ENCODE measurements around the gene RASSF5.
A peak's percentile ranks its signal among the peaks of the same experiment; 100 is the strongest.
"Not testable (repeated sequence)": the region's sequence is repeated elsewhere in the genome, so short reads cannot be mapped to it uniquely, and the experiment has no call there.

RASSF5 gene

DNA sequence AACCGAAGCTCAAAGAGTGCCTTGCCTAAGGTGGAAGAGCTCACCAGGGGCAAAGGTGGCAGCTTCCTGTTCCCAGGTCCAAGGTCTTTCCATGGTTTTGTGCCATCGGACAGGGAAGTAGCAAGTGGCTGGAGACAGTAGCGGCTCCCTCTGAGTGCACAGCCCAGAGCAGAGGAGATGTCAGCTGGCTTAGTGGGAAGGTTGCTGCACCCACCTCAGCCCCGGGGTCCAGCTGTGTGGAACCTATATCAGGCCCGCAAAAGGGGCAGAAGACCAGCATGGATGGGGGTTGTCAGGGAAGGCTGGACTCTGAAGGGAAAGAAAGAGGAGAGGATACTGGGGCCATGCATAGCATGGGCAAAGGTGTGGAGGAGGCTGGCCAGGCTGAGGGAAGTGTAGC, 30.2 kb upstream of the RASSF5 start:
- no peak for DNase-seq

DNA sequence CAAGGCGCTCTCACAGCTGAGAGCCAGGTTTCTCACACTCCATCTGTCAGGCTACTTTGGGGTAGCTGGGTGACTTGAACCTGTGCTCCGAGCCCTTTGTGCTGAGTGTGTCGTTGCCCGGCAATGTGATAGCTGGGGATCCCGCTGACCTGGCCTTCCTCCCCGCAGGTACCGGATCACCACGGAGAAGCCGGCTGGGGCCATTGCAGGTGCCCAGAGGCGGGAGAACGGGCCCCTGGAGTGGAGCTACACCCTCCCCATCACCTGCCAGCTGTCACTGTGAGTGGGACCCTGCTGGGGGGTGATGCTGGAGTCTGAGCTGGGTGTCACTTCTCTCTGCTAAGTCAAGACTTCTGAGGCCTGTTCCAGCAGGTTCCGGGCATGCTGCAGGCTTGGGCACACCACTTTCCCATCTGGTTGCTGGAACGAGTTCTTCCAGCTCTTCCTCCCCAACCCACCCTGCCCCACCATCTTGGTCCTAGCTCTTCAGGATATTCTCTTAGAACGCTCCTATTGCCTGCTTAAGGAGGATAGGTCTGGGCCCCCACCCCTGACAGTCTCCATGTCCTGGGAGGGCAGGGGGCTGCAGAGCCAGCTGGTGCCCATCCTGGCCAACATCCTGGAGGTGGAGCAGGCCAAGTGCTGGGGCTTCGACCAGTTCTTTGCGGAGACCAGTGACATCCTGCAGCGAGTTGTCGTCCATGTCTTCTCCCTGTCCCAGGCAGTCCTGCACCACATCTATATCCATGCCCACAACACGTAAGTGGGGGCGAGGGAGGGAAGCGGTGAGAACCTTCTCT, 29.6 kb upstream of the RASSF5 start:
- no peak for DNase-seq

DNA sequence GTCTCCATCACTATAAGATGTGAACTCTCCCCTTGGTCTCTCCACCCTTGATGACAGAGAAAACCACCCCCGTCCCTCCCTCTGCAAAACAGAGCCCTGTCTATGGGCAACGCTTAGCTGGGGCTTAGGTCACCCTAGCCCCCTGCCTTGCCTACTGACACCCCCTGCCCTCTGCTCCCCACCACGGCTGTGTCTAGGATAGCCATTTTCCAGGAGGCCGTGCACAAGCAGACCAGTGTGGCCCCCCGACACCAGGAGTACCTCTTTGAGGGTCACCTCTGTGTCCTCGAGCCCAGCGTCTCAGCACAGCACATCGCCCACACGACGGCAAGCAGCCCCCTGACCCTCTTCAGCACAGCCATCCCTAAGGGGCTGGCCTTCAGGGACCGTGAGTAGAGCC, 28.6 kb upstream of the RASSF5 start:
- DNase-seq, result no peak

DNA sequence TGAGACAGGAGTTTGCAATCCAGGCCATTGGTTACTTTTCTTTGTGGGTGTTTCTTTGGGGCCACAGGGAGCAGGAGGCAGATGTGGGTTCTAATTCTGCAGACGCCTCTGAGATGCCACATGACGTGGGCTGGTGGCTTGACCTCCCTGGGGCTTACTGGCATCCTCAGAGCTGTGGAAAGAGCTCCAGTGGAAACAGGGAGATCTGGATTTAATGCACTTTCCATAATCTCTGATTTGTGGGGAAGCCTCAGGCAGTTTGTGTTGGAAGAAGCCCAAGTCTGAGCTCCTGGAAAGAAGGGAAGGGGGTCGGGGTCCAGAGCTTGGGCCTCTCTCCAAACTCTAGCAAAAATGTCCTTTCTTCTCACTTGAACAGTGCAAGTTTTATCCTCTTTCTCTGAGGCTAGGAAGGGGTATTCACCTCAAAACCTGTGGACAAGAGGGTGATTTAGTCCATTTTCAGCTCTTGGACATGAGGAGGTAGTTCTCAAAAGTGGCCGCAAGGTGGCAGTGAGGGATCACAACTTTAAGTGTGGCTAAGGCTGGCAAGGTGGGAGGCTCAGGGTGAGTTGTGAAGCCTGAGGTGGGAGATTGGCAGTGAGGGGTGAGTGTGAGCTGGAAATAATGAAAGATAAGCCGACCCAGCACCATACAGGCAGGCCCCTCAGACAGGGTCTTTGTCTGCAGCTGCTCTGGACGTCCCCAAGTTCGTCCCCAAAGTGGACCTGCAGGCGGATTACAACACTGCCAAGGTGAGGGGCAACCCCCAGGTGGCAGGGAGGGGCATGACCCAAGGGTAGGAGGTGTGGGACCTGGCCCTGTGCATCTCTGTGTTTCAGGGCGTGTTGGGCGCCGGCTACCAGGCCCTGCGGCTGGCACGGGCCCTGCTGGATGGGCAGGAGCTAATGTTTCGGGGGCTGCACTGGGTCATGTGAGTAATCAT, 27.9 kb upstream of the RASSF5 start:
- peak in 6 of 14 donors; percentile 8 to 45 (median 14) for DNase-seq

DNA sequence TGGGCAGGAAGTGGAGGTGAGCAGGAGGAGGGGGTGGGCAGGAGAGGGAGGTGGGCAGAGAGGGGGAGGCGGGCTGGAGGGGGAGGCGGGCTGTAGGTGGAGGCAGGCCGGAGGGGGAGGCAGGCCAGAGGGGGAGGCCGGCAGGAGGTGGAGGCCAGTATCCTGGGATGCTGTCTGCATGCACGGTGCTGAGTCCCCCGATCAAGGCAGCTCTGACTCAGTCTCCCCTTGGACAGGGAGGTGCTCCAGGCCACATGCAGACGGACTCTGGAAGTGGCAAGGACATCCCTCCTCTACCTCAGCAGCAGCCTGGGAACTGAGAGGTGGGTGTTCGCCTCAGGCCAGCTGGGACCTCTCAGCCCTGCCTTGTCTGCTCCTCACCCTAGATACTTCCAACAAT, 27.1 kb upstream of the RASSF5 start:
- DNase-seq, result no peak

DNA sequence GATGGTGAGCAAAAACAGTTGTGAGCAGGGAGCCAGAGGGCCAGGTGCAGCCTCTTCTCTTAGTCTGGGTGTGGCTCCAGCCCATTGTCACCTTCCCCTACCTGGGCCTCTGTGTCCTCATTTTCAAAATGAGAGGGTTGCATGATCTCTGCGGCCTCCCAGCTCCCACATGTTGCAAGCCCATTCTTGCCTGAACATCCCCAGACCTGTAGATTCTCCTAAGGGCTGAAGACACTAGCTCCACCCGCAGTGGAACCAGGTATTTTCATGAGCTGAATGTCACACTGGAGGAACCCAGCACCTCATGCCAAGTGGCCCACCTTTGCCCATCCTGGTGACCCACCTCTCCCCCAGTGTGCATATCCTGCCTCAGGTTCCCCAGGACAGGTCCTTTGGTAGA, 24.7 kb upstream of the RASSF5 start:
- DNase-seq, result no peak

DNA sequence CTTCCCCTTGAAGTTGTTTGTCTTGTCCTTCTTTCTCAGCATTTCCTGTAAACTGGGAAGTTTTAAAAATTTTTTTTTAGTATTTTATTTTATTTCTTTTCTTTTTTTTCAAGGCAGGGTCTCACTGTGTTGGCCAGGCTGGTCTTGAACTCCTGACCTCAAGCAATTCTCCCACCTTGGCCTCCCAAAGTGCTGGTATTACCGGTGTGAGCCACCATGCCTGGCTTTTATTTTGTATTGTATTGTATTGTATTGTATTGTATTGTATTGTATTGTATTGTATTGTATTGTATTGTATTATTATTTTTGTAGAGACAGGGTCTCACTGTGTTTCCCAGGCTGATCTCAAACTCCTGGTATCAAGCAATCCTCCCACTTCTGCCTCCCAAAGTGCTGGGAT, 23.5 kb upstream of the RASSF5 start:
- not testable (repeated sequence) for DNase-seq

DNA sequence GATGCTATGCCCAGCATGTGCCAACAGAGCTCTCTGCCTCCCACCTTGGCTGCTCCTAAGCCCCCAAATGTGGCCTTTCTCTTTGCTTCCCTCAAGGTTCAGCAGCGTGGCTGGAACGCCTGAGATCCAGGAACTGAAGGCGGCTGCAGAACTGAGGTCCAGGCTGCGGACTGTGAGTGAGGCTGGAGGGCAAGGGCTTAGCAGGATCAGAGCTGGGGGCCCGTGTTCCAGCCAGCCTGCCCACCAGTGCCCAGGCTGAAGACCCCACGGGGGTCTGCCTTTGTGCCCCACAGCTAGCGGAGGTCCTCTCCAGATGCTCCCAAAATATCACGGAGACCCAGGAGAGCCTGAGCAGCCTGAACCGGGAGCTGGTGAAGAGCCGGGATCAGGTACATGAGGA, 22.4 kb upstream of the RASSF5 start:
- no peak for DNase-seq

DNA sequence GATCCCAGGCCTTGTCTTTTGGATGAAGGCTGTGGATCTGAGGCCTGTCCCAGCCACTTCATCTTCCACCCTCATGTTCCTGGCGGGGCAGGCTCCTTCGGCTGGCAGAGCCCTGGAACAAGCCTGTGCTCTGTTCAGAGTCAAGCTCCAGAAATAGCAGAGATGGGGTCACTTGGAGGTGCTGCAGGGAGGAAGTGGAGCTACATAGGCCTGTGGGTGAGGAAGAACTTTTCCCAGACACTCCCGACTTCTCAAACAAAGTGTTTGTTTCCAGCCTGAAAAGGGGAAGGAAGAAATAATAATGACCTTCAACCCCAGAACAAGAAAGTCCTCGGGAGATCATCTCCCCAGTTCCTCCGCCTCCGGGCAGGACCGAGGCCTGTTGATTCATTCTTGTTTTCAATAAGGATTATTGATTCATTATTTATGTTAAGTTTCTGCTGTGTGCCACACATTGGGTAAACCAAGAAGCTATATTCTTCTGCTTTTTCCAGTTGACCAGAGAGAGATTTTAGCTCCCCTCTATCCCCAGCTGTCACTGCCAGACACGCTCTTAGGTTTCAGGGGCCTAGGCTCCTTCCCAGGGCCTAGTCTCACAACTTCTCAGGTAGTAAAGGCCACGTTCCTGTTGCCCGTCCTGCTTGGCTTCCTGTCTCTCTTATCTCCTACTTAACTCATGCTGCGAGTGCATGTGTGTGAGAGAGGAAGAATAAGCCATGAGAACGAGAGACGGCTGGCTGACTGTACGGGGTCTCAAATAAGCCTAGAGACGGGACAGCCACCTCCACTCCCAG, 20.1 kb upstream of the RASSF5 start:
- no peak for DNase-seq

DNA sequence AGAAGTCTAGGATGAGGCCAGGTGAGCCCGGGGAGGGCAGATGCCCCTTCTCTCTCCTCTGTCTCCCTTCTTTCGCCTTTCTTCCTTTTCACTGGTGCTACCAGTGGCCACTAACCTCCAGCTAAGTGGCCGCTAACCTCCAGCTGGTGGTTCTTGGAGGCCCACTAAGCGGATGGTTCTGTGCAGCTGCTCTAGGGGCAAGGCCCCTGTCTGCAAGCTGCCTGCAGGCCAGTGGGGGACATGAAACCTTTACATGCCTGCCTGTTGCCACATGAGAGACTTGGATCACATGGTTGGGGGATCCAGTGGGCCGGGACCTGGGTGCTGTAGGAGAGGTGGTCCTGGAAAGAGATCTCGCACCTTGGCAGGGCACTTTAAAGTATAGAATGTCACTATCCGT, 19.4 kb upstream of the RASSF5 start:
- no peak for DNase-seq

DNA sequence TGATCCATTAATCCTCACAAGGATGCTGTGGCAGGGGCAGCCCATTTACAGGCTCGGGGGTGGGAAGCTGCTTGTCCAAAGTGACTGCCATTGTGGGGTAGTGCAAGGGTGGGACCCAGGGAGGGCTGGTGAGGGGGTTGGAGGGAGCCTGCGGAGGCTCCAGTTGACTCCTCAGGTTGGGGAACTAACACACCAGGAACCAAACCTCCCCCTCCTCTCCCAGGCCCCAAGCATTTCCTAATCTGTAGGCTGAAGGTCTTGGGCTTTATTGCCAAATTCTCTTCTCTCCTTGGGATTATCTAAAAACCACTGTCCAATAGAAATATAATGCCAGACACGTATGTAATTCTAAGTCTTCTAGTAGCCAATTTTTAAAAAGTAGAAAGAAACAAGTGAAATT, 18.9 kb upstream of the RASSF5 start:
- DNase-seq, result no peak

DNA sequence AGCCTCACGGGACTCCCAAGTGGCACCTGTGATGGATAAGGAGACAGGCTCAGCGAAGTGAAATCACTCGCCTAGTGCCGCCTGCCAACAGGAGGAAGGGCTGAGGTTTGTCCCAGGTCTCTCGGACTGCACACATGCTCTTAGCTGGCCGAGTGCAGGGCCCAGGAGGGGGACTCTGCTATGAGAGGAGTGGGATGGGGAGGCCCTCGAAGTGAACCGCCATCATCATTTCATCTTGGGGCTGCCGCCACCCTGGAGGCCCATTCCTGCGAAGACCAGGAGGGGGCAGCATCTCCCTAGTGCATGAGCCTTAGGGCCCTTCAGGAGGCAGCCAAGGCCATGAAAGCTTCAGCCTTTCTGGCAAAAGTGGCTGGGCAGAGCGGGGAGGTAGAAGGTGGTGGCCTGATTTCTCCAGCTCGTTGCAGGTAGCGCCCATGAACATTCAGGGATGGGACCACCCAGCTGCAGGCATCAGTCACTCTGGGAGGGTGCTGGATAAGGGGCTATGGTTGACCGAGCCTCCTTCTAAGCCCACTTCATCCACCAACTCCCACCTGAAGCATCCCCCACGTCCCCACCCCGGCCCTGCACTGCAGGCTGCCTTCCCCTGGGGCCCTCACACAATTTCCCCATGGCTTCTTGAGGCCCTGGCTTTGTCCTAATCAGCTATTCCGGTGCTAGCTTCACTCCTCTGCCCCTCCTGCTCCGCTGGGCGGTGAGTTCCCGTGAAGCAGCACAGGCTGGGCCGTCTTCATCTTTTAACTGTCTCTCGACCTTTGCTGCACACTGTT, 17.2 kb upstream of the RASSF5 start:
- DNase-seq, result peak in 10 of 14 donors; percentile 15 to 58 (median 32)

DNA sequence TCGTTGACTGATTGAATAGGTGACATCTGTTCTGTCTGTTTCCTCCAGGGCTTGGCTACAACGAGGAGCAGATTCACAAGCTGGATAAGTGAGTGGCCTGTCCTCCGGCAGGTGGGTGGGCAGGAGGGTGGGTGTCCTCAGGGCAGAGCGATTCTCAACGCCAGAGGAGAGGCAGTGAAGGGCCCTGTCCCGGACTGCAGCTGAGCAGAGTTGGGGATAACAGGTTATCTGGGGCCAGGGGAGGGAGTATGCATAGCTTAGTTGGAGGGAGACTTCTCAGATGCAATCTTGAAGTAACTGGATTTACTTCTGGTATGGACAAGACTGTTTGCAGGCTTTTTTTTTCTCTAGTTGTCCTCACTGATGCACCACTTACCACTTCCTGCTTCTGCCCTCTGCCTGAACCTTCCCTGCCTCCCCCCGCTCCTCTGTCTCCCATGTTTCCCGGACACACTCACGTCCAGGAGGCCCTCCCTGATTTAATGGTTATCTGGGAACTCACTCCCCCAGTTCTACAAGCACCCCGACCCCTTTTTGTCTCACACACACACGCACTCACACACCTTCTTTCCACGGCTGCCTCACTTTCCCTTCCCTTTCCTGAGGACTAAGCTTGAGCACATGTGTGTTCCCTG, 16.4 kb upstream of the RASSF5 start:
- no peak for DNase-seq

DNA sequence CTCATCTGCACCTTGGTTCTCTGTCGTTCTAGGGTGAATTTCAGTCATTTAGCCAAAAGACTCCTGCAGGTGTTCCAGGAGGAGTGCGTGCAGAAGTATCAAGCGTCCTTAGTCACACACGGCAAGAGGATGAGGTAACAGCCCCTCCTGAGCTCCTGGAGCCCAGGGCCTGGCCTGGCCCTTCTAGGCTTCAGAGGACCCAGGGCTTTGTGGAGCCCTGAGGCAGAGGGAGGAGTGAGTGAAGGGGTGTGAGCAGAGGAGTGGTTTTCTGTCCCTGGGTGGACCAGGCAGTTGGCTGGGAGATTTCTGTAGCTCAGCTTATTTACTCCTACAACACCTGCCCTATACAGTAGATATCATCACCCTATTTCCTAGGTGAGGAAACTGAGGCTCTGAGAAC, 15.7 kb upstream of the RASSF5 start:
- no peak for DNase-seq

DNA sequence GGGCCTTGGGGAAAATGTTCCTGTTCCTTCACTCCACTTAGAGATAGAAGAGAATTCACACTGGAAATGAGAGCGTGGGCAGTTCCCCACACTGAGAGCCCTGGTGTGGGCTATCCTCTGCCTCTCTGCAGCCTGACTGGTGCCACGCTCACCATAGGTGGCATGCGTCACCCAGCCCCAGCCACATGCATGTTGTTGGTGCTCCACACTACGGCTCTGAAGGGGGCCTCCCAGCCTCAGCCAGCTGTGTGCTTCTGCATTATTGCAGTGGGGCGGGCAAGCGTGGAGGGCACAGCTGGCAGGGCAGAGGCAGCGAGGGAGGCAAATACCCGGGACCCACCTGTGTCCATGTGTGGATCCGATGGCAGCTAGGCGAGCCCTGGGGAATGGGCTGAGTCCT, 14.7 kb upstream of the RASSF5 start:
- no peak for DNase-seq

DNA sequence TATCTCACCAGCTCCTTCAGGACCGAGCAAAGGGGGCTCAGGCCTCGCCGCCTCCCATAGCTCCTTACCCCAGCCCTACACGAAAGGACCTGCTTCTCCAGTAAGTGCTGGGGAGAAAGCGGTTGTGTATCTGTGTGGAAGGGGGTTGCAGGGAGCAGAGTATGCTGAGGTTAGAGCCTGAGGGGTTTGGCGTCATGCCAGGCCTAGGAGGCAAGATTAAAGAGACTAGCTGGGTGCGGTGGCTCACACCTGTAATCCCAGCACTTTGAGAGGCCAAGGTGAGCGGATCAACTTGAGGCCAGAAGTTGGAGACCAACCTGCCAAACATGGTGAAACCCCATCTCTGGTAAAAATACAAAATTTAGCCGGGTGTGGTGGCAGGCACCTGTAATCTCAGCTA, 14.1 kb upstream of the RASSF5 start:
- DNase-seq, result no peak

DNA sequence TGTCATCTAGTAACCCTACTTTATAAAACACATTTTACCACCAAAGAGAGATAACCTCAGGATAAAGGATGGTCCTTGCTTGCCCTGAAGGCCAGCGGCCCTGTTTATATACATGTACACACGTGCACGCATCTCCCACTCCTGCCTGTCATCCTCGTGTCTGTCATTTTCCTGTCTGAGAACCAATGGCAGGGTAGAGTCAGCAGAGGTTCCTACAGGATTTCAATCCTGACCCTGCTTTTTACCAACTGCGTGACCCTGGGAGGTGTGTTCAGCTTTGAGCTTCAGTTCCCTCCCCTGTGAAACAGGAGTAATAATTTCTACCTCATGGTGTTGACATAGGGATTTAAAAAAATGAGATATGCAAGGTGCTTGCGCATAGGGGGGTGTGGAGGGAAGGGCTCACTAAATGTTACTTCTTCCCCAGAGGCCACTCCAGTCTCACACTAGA, 12.3 kb upstream of the RASSF5 start:
- no peak for DNase-seq

DNA sequence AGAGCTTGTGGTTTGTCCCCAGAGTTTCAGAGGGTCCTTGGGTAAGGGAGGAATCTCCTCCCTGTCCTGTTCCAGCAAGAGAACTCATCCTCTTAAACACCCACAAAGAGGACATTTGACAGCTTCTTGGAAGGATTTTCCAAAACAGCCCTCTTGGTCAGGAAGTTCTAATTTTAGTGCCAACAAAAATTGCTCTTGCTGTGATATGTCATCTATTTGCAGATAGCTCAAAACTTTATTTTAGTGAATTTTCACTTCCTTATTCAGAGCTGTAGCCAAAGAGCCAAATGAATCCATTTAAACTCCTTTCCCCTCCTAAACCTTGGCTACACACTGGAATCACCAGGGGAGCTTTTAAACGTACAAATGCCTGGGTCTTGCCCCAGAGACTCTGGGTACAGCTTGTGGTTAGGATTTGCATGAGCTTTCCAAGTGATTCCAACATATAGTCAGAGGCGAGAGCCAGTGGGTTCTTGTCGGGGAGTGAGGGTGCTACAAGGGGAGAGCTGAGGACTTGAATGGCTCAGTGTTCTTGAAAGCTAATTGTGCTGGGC, 11.8 kb upstream of the RASSF5 start:
- no peak for DNase-seq

DNA sequence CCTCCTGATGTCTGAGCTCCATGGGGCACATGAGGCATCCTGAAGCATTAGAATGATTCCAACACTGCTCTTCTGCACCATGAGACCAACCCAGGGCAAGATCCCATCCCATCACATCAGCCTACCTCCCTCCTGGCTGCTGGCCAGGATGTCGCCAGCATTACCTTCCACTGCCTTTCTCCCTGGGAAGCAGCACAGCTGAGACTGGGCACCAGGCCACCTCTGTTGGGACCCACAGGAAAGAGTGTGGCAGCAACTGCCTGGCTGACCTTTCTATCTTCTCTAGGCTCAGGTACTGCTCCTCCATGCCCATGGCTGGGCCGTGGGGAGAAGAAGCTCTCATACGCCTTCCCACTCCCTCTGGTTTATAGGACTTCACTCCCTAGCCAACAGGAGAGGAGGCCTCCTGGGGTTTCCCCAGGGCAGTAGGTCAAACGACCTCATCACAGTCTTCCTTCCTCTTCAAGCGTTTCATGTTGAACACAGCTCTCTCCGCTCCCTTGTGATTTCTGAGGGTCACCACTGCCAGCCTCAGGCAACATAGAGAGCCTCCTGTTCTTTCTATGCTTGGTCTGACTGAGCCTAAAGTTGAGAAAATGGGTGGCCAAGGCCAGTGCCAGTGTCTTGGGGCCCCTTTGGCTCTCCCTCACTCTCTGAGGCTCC, 11.1 kb upstream of the RASSF5 start:
- peak in 1 of 14 donors; percentile 31 for DNase-seq

DNA sequence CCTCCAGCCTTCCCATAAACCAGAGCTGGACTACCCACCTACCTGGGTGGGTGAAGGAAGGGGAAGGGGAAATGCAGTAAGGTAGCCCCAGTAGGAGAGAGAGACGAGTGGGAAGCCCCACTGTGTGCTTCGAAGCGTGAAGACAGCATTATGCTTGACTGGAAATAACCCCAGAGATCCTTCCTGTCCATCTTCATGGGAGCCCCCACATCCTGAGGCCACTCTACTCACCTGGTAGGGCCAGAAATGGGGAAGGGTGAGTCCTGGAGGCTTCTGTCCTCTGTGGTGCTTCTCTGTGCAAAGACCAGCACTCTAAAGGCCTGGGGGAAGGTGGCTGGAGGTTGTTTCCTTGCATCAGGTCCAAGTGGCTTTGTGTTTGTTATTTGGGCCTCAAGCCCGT, 10.0 kb upstream of the RASSF5 start:
- no peak for DNase-seq

DNA sequence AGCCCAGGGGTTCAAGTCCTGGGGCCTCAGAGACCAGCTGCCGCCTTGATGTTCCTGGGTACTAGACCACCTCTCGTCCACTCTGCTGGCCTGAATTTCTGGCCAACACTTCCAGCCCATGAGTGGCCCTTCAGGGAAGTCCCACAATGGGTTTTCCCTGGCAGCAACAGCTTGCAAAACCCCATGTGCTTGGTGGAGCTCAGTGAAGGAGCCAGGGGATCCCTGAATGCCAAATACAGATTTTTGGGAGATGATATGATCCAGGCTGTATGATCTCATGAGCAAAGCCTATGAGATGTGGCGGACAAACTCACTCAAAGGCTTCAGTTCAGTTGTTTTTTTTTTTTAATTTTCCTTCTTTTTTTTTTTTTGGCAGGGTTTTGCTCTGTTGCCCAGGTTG, 9.6 kb upstream of the RASSF5 start:
- no peak for DNase-seq

Measured in C1 segment of cervical spinal cord (tissue), 14 donors.